Measurements from ENCODE around the gene C1QB. TPM values are rescaled to one million over a fixed set of nuclear protein-coding genes. Genes with fewer than 3 reads are reported as not detected.

Gene C1QB
- total RNA-seq, 2 experiments from 2014 or later = not detected

DNA sequence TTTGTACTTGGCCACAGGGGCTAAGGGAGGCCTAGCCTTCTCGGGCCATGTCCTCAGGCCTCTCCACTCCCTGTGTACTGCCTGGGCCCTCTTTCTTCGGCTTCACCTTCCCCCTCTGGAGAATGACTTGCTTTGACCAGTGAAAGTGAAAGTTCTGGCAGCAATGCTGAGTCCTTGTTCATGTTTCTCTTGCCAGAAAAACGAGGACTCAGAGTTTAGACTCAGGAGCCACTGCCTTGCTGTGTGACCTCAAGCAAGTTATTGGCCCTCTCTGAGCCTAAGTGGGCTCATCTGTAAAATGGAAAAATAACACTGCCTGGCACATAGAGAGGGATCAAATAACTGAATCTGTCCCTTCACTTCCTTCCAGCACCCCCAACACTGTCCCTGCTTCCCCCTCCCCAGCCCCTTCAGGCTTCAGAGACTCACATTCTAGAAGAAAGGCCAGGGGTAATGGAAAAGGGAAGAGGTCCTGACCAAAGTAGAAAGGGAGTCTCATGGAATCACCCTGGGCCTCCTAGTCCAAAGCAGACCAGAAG is 15.1 kb upstream of the C1QB start:
- Histone ChIP-seq H3K4me1 (ENCODE audit: insufficient read depth, low read length, poor library complexity, severe bottlenecking) (no peaks in the 10 kb centered on the region), H3K9me2 (ENCODE audit: insufficient read depth, low read length) (no peaks in the 10 kb centered on the region), H4K20me1 (ENCODE audit: insufficient read depth, low read length) (no peaks in the 10 kb centered on the region), H3K4me2 (ENCODE audit: low read length) (no peak overlapping the region), H3K36me3 (ENCODE audit: insufficient read depth, low read length) (no peaks in the 10 kb centered on the region), H3K27ac (ENCODE audit: low read depth, low read length, poor library complexity, severe bottlenecking) (no peak overlapping the region), H2AFZ (ENCODE audit: low read length) (no peak overlapping the region), H3K9me3 (ENCODE audit: low read length) (no peaks in the 10 kb centered on the region), H3K79me2 (ENCODE audit: insufficient read depth, low read depth, low read length) (no peaks in the 10 kb centered on the region), H3K4me3 (ENCODE audit: low read depth, low read length, poor library complexity, severe bottlenecking) (no peak overlapping the region)
- intact Hi-C loops (cut with micrococcal nuclease; ENCODE audit: unreplicated experiment) = no loop called here
- ChIA-PET CTCF (ENCODE audit: unreplicated experiment) (no interaction called here), POLR2A (no interaction called here)
- TF ChIP-seq, protein P1, sequence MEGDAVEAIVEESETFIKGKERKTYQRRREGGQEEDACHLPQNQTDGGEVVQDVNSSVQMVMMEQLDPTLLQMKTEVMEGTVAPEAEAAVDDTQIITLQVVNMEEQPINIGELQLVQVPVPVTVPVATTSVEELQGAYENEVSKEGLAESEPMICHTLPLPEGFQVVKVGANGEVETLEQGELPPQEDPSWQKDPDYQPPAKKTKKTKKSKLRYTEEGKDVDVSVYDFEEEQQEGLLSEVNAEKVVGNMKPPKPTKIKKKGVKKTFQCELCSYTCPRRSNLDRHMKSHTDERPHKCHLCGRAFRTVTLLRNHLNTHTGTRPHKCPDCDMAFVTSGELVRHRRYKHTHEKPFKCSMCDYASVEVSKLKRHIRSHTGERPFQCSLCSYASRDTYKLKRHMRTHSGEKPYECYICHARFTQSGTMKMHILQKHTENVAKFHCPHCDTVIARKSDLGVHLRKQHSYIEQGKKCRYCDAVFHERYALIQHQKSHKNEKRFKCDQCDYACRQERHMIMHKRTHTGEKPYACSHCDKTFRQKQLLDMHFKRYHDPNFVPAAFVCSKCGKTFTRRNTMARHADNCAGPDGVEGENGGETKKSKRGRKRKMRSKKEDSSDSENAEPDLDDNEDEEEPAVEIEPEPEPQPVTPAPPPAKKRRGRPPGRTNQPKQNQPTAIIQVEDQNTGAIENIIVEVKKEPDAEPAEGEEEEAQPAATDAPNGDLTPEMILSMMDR (conservative IDR thresholded peaks at IDR 0.05; ENCODE audit: low read length) = no peak
- no peak for TF ChIP-seq EZH2phosphoT487 (IDR thresholded peaks at IDR 0.05; ENCODE audit: borderline replicate concordance, low read depth, low read length)
- no peak for DNase-seq (ENCODE audit: low spot score)
- BruUV-seq (replicated peaks) = no TSS peak

DNA sequence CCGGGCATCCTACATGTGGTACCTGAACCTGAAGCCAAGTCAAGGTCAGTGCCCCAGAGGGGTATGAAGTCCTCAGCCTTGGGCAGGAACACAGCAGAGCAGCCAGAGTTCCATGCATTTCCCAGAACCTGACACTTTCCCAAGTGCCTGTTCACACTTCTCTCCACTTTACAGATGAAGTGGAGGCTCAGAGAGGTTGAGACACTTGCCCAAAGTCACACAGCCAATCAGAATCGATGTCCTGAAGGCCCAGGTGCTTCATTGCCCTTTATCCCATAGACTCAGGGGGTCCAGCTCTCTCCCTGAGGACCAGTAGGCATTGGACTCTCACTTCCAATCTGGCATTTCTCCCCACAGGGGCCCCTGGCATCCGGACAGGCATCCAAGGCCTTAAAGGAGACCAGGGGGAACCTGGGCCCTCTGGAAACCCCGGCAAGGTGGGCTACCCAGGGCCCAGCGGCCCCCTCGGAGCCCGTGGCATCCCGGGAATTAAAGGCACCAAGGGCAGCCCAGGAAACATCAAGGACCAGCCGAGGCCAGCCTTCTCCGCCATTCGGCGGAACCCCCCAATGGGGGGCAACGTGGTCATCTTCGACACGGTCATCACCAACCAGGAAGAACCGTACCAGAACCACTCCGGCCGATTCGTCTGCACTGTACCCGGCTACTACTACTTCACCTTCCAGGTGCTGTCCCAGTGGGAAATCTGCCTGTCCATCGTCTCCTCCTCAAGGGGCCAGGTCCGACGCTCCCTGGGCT is 14.4 kb upstream of the C1QB start:
- Histone ChIP-seq H3K36me3 (ENCODE audit: insufficient read depth, low read length) (no peaks in the 10 kb centered on the region), H3K4me1 (ENCODE audit: insufficient read depth, low read length, poor library complexity, severe bottlenecking) (no peaks in the 10 kb centered on the region), H3K4me2 (ENCODE audit: low read length) (no peak overlapping the region), H3K79me2 (ENCODE audit: insufficient read depth, low read depth, low read length) (no peaks in the 10 kb centered on the region), H3K9me2 (ENCODE audit: insufficient read depth, low read length) (no peaks in the 10 kb centered on the region), H3K27ac (ENCODE audit: low read depth, low read length, poor library complexity, severe bottlenecking) (no peak overlapping the region), H2AFZ (ENCODE audit: low read length) (no peak overlapping the region), H3K4me3 (ENCODE audit: low read depth, low read length, poor library complexity, severe bottlenecking) (no peak overlapping the region), H4K20me1 (ENCODE audit: insufficient read depth, low read length) (no peaks in the 10 kb centered on the region), H3K9me3 (ENCODE audit: low read length) (no peaks in the 10 kb centered on the region)
- intact Hi-C loops (cut with micrococcal nuclease; ENCODE audit: unreplicated experiment) = no loop called here
- no peak for DNase-seq (ENCODE audit: low spot score)
- no TSS peak for BruUV-seq (replicated peaks)
- CTCF ChIA-PET (ENCODE audit: unreplicated experiment) = interaction anchor here (1.1 kb wide), 1 partner anchor 275 kb away, joined by 3 read pairs; no protein-coding TSS in a partner anchor
- POLR2A ChIA-PET = interaction anchor here (0.7 kb wide), 2 partner anchors 54 to 184 kb away, joined by 3 read pairs; no protein-coding TSS in a partner anchor
- TF ChIP-seq EZH2phosphoT487 (IDR thresholded peaks at IDR 0.05; ENCODE audit: borderline replicate concordance, low read depth, low read length) = no peak
- TF ChIP-seq, protein P1 (conservative IDR thresholded peaks at IDR 0.05; ENCODE audit: low read length) = no peak

DNA sequence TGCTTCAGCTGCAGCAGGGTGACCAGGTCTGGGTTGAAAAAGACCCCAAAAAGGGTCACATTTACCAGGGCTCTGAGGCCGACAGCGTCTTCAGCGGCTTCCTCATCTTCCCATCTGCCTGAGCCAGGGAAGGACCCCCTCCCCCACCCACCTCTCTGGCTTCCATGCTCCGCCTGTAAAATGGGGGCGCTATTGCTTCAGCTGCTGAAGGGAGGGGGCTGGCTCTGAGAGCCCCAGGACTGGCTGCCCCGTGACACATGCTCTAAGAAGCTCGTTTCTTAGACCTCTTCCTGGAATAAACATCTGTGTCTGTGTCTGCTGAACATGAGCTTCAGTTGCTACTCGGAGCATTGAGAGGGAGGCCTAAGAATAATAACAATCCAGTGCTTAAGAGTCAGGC is 13.8 kb upstream of the C1QB start:
- intact Hi-C loops (cut with micrococcal nuclease; ENCODE audit: unreplicated experiment) = no loop called here
- no TSS peak for BruUV-seq (replicated peaks)
- Histone ChIP-seq H3K4me3 (ENCODE audit: low read depth, low read length, poor library complexity, severe bottlenecking) (no peak overlapping the region), H3K27ac (ENCODE audit: low read depth, low read length, poor library complexity, severe bottlenecking) (no peak overlapping the region), H3K9me3 (ENCODE audit: low read length) (no peaks in the 10 kb centered on the region), H3K36me3 (ENCODE audit: insufficient read depth, low read length) (no peaks in the 10 kb centered on the region), H2AFZ (ENCODE audit: low read length) (no peak overlapping the region), H3K4me2 (ENCODE audit: low read length) (no peak overlapping the region), H4K20me1 (ENCODE audit: insufficient read depth, low read length) (no peaks in the 10 kb centered on the region), H3K4me1 (ENCODE audit: insufficient read depth, low read length, poor library complexity, severe bottlenecking) (no peaks in the 10 kb centered on the region), H3K79me2 (ENCODE audit: insufficient read depth, low read depth, low read length) (no peaks in the 10 kb centered on the region), H3K9me2 (ENCODE audit: insufficient read depth, low read length) (no peaks in the 10 kb centered on the region)
- ChIA-PET POLR2A (interaction anchor here (0.7 kb wide), 2 partner anchors 54 to 184 kb away, joined by 3 read pairs; no protein-coding TSS in a partner anchor), CTCF (ENCODE audit: unreplicated experiment) (interaction anchor here (1.1 kb wide), 1 partner anchor 274 kb away, joined by 3 read pairs; no protein-coding TSS in a partner anchor)
- TF ChIP-seq, protein P1 (conservative IDR thresholded peaks at IDR 0.05; ENCODE audit: low read length) = peak; percentile 48; the same call in 1 of the 2 replicates
- no peak for TF ChIP-seq EZH2phosphoT487 (IDR thresholded peaks at IDR 0.05; ENCODE audit: borderline replicate concordance, low read depth, low read length)
- peak; percentile 25 for DNase-seq (ENCODE audit: low spot score)

All from OCI-LY7 (cell line).